ACC112 (cell line): Measurements from ENCODE around the gene IL6.
"Not testable (repeated sequence)": the region's sequence is repeated elsewhere in the genome, so short reads cannot be mapped to it uniquely, and the experiment has no call there.

ENCODE experiments used
- H2AFZ ChIP-seq: fragments of 200-600 bp; sonication (generic); one replicate; pipeline ENCODE4 v1.6.0; 2017; ENCODE audit warnings: antibody characterized with exemption, low read length; ENCODE audit not compliant: unreplicated experiment
- H3K27ac ChIP-seq: fragments of 200-600 bp; sonication (generic); 2 replicates; pipeline ENCODE4 v1.5.1; 2014; ENCODE audit warnings: low read depth, mild to moderate bottlenecking, antibody characterized with exemption, low read length, moderate library complexity
- H3K27me3 ChIP-seq: fragments of 200-600 bp; sonication (generic); 2 replicates; pipeline ENCODE4 v1.6.1; 2014; ENCODE audit warnings: mild to moderate bottlenecking, antibody characterized with exemption, low read length, moderate library complexity, mixed read lengths; ENCODE audit not compliant: insufficient read depth
- H3K36me3 ChIP-seq: fragments of 200-600 bp; sonication (generic); 2 replicates; pipeline ENCODE4 v1.6.1; 2016; ENCODE audit warnings: mild to moderate bottlenecking, antibody characterized with exemption, low read length, moderate library complexity, mixed read lengths; ENCODE audit not compliant: insufficient read depth
- H3K4me1 ChIP-seq: fragments of 200-600 bp; sonication (generic); one replicate; pipeline ENCODE4 v1.6.1; 2016; ENCODE audit warnings: low read length, mixed read lengths; ENCODE audit not compliant: insufficient read depth, unreplicated experiment, control insufficient read depth
- H3K4me3 ChIP-seq: fragments of 200-600 bp; sonication (generic); 2 replicates; pipeline ENCODE4 v1.5.1; 2014; ENCODE audit warnings: mild to moderate bottlenecking, low read depth, low read length
- H3K79me2 ChIP-seq: fragments of 200-600 bp; sonication (generic); one replicate; pipeline ENCODE4 v1.6.0; 2016; ENCODE audit warnings: low read length; ENCODE audit not compliant: control insufficient read depth, unreplicated experiment, insufficient read depth

Gene IL6

DNA sequence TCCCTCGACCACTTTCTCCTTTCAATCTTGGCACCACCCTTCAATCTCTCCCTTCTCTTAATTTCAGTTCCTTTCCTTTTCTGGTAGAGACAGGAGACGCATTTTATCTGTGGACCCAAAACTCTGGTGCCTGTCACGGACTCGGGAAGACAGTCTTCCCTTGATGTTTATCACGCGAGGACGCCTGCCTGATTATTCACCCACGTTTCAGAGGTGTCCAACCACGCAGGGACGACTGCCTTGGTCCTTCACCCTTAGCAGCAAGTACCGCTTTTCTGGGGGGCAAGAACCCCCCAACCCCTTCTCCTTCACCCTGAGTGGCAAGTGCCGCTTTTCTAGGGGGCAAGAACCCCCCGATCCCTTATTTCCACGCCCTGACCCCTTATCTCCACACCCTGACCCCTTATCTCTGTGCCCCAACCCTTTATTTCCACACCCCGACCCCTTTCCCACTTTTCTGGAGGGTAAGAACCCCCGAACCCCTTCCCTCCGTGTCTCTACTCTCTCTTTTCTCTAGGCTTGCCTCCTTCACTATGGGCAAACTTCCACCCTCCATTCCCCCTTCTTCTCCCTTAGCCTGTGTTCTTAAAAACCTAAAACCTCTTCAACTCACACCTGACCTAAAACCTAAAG is 22.9 kb upstream of the IL6 start:
- H3K27ac ChIP-seq, H3K79me2 ChIP-seq, H3K36me3 ChIP-seq, H2AFZ ChIP-seq, H3K27me3 ChIP-seq, H3K4me3 ChIP-seq: not testable (repeated sequence)
- peaks cover 15% of the 10 kb centered on the region for H3K4me1 ChIP-seq

DNA sequence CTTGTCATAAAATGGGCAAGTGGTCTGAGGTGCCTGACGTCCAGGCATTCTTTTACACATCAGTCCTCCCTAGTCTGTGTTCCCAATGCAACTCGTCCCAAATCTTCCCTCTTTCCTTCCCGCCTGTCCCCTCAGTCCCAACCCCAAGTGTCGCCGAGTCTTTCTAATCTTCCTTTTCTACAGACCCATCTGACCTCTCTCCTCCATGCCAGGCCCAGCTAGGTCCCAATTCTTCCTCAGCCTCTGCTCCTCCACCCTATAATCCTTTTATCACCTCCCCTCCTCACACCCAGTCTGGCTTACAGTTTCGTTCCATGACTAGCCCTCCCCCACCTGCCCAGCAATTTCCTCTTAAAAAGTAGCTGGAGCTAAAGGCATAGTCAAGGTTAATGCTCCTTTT is 22.3 kb upstream of the IL6 start:
- not testable (repeated sequence) for H3K27me3 ChIP-seq, H3K4me3 ChIP-seq, H2AFZ ChIP-seq, H3K36me3 ChIP-seq, H3K79me2 ChIP-seq, H3K27ac ChIP-seq
- peaks cover 15% of the 10 kb centered on the region for H3K4me1 ChIP-seq

DNA sequence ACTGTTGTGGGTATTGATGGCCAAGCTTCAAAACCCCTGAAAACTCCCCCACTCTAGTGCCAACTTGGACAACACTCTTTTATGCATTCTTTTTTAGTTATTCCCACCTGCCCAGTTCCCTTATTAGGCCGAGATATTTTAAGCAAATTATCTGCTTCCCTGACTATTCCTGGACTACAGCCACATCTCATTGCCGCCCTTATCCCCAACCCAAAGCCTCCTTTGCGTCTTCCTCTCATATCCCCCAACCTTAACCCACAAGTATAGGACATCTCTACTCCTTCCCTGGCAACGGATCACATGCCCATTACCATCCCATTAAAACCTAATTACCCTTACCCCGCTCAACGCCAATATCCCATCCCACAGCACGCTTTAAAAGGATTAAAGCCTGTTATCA is 21.1 kb upstream of the IL6 start:
- not testable (repeated sequence) for H3K4me1 ChIP-seq, H3K27ac ChIP-seq, H3K79me2 ChIP-seq, H3K36me3 ChIP-seq, H3K27me3 ChIP-seq, H3K4me3 ChIP-seq, H2AFZ ChIP-seq

DNA sequence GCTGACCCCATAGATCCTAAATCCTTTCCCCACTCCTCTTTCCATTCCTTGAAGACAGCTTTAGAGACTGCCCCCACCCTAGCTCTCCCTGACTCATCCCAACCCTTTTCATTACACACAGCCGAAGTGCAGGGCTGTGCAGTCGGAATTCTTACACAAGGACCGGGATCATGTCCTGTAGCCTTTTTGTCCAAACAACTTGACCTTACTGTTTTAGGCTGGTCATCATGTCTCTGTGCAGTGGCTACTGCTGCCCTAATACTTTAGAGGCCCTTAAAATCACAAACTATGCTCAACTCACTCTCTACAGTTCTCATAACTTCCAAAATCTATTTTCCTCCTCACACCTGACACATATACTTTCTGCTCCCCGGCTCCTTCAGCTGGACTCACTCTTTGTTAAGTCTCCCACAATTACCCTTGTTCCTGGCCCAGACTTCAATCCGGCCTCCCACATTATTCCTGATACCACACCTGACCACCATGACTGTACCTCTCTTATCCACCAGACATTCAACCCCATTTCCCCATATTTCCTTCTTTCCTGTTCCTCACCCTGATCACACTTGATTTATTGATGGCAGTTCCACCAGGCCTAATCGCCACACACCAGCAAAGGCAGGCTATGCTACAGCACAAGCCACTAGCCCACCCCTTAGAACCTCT is 19.8 kb upstream of the IL6 start:
- not testable (repeated sequence) for H3K79me2 ChIP-seq, H3K27me3 ChIP-seq, H3K36me3 ChIP-seq, H3K4me3 ChIP-seq, H3K4me1 ChIP-seq, H2AFZ ChIP-seq, H3K27ac ChIP-seq

DNA sequence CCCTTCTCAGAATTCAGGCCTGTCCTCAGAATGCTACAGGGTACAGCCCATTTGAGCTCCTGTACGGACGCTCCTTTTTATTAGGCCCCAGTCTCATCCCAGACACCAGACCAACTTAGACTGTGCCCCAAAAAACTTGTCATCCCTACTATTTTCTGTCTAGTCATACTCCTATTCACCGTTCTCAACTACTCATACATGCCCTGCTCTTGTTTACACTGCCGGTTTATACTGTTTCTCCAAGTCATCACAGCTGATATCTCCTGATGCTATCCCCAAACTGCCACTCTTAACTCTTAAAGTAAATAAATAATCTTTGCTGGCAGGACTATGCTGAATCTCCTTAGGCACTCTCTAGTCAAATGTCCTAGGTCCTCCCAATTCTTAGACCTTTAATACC is 18.8 kb upstream of the IL6 start:
- not testable (repeated sequence) for H3K27ac ChIP-seq, H3K79me2 ChIP-seq, H2AFZ ChIP-seq, H3K4me3 ChIP-seq, H3K36me3 ChIP-seq, H3K4me1 ChIP-seq, H3K27me3 ChIP-seq

DNA sequence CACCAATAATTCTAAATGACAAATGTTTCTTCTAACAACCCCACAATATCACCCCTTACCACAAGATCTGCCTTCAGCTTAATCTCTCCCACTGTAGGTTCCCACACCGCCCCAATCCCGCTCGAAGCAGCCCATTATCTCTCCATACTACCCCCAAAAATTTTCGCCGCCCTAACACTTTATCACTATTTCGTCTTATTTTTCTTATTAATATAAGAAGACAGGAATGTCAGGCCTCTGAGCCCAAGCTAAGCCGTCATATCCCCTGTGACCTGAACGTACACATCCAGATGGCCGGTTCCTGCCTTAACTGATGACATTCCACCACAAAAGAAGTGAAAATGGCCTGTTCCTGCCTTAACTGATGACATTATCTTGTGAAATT is 18.3 kb upstream of the IL6 start:
- H3K27ac ChIP-seq, H2AFZ ChIP-seq, H3K79me2 ChIP-seq, H3K27me3 ChIP-seq, H3K36me3 ChIP-seq, H3K4me3 ChIP-seq, H3K4me1 ChIP-seq: not testable (repeated sequence)

DNA sequence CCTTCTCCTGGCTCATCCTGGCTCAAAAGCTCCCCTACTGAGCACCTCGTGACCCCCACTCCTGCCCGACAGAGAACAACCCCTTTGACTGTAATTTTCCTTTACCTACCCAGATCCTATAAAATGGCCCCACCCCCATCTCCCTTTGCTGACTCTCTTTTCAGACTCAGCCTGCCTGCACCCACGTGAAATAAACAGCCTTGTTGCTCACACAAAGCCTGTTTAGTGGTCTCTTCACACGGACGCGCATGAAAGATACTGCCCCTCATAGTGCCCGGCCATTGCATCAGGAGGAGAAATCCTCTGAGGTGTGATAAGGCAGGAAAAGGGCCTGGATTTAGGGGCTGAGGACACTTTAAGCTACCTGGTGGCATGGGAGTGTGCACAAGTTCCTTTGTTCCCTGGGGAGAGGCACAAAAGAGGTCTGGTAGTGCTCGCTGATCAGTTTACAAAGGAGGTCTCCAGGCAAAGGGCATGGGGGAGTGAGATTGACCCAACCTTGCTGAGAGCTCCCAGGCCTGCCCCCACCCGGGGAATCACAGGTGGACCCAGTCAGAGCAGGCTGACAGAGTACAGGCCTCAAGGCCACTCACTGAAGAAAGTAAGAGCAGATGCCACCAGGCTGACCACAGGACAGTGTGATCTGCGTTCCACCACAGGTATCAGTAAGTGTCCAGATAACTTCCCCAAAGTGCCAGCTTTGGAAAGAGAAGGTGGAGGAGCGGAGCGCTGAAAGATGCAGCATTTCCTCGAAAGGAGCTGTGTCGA is 17.8 kb upstream of the IL6 start:
- H3K79me2 ChIP-seq, H3K4me3 ChIP-seq, H2AFZ ChIP-seq, H3K4me1 ChIP-seq, H3K27ac ChIP-seq, H3K36me3 ChIP-seq, H3K27me3 ChIP-seq: not testable (repeated sequence)

DNA sequence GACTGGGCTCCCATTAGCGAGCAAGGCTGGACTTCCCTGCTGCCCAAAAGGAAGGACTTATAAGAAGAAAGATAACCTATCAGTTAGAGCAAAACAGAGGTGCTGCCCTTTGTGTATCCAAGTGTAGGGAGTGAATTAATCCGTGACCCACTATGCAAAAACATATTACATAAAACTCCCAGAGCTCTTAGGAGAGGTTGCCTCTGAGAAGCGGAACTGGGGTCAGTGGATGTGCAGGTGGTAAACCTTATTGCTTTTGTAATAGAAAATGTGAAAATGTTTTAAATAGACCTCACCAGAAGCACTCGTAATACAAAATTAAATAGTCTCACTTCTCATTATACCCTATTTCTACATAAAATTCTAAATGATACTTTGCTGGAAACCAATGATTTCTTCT is 17.1 kb upstream of the IL6 start:
- Histone ChIP-seq H3K27ac (no peak overlapping the region), H3K4me1 (no peaks in the 10 kb centered on the region), H3K27me3 (no peaks in the 10 kb centered on the region), H3K79me2 (no peaks in the 10 kb centered on the region), H3K36me3 (no peaks in the 10 kb centered on the region), H2AFZ (no peak overlapping the region), H3K4me3 (no peak overlapping the region)

DNA sequence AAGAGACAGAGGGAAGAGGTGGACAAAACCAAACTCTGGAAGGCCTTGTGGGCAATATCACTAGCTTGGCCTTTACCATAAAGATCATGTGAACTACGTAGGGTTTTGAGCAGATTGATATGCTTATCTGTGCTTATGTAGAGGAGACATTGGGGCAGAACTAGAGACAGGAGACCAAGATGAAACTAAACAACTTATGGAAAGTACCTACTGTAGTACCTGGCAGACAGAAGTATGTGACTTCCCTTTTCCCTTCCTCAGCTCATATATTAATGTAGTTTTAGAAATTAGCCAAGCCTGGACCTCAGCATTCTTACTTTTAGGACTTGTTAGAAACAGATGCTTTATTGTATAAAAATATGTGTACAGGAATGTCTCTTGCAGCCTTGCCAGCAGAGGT is 14.0 kb upstream of the IL6 start:
- Histone ChIP-seq H3K36me3 (no peaks in the 10 kb centered on the region), H3K79me2 (no peaks in the 10 kb centered on the region), H3K4me3 (no peak overlapping the region), H2AFZ (no peak overlapping the region), H3K4me1 (peaks cover 23% of the 10 kb centered on the region), H3K27me3 (no peaks in the 10 kb centered on the region), H3K27ac (no peak overlapping the region)

DNA sequence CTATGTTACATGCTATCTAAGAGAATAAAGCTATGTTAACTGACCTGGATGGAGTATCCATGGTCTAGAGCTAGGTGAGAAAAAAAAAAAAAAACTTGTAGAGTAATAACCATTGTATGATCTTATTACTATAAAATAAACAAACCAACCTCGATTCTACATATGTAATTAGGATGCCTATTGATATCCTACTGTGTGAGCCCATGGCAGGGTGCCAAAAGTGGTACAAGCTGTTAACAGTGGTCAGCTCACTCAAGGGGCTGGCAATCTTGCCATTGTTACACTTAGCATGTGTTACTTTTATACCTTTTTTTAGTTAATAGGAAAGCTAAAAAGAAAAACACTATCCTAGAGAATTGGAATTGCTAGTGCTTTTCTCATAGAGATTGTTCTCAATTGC is 13.5 kb upstream of the IL6 start:
- Histone ChIP-seq H3K27ac (no peak overlapping the region), H3K36me3 (no peaks in the 10 kb centered on the region), H2AFZ (no peak overlapping the region), H3K4me1 (peaks cover 26% of the 10 kb centered on the region), H3K4me3 (no peak overlapping the region), H3K27me3 (no peaks in the 10 kb centered on the region), H3K79me2 (no peaks in the 10 kb centered on the region)

DNA sequence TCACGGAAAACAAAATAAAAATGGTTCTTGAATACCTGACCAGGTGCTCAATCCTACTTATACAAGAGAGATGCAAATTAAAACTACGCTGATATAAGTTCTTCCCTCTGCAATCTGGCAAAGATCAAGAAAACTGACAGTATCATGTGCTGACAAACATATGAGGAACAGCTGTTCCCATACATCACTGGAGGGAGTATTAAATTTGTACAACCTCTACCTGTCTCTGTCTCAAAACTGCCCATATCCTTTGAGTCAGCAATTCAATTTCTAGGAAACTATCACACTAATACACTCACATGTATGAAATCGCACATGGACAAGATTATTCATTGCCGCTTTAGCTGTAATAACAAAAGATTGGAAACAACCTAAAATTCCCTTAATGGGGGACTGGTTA is 11.0 kb upstream of the IL6 start:
- no peak overlapping the region for H2AFZ ChIP-seq
- peak overlapping the region; percentile 96 for H3K27ac ChIP-seq

More for the DNA sequence above, 11.0 kb upstream of the IL6 start:
- H3K79me2 ChIP-seq, result no peaks in the 10 kb centered on the region
- H3K4me1 ChIP-seq, result peaks cover 34% of the 10 kb centered on the region
- no peak overlapping the region for H3K4me3 ChIP-seq
- H3K27me3 ChIP-seq, result no peaks in the 10 kb centered on the region
- no peaks in the 10 kb centered on the region for H3K36me3 ChIP-seq
